SK-N-SH (cell line): Measurements from ENCODE around the gene STX11. TPM values are rescaled to one million over a fixed set of nuclear protein-coding genes. Genes with fewer than 3 reads are reported as not detected.

Experiments
- CTCF ChIA-PET: fragments of 300-600, 350-600 bp; formaldehyde crosslinking; extraction: SDS; loops from one replicate; lab custom pipeline; 2021; lab: Yijun Ruan, JAX
- POLR2A ChIA-PET: fragments of 350-600 bp; sonication (Branson Sonifier 250); formaldehyde crosslinking; extraction: SDS; loops from one replicate; lab custom pipeline; 2020; ENCODE audit warnings: antibody characterized with exemption, inconsistent platforms; lab: Yijun Ruan, JAX
- DNase-seq: peaks from one replicate; pipeline ENCODE4 v3.0.0; 2012
- H2AFZ ChIP-seq: fragments of 200-600 bp; sonication (generic); 2 replicates; pipeline ENCODE4 v1.8.1; 2016; ENCODE audit warnings: antibody characterized with exemption, mild to moderate bottlenecking, low read depth
- H3F3A ChIP-seq: fragments of 200-600 bp; sonication (generic); replicated peaks from 2 replicates; pipeline ENCODE3; 2016; ENCODE audit warnings: antibody characterized with exemption, mild to moderate bottlenecking; ENCODE audit not compliant: insufficient read depth
- H3K27ac ChIP-seq, 2 experiments: fragments of 200-500 bp in 1 of 2; fragments of 200-600 bp in 1 of 2; sonication (Bioruptor generic) in 1 of 2; sonication (generic), shearing (Covaris generic) in 1 of 2; 2 replicates each; pipeline versions ENCODE4 v1.5.1 to v1.6.1; 2014 to 2016; ENCODE audit warnings: low read depth in 2 of 2, inconsistent platforms in 1 of 2, low read length in 1 of 2, mild to moderate bottlenecking in 1 of 2, mixed read lengths in 1 of 2
- H3K27me3 ChIP-seq: fragments of 200-600 bp; sonication (generic), shearing (Covaris generic); 2 replicates; pipeline ENCODE4 v1.6.1; 2016; ENCODE audit warnings: mixed run types; ENCODE audit not compliant: insufficient read depth
- H3K36me3 ChIP-seq, 2 experiments: fragments of 200-500 bp in 1 of 2; fragments of 200-600 bp in 1 of 2; sonication (Bioruptor generic) in 1 of 2; sonication (generic) in 1 of 2; replicated peaks in 1 of 2; 2 replicates each; pipeline versions ENCODE3 to v1.5.1; 2014 to 2016; ENCODE audit warnings: low read length in 1 of 2, mild to moderate bottlenecking in 1 of 2; ENCODE audit not compliant: insufficient read depth in 2 of 2, control insufficient read depth in 1 of 2
- H3K4me1 ChIP-seq, 2 experiments: fragments of 200-500 bp in 1 of 2; fragments of 200-600 bp in 1 of 2; sonication (Bioruptor generic) in 1 of 2; sonication (generic), shearing (Covaris generic) in 1 of 2; 2 replicates each; pipeline versions ENCODE4 v1.5.1 to v1.6.1; 2014 to 2016; ENCODE audit warnings: low read depth in 1 of 2, low read length in 1 of 2, mixed run types in 1 of 2; ENCODE audit not compliant: insufficient read depth in 2 of 2, control insufficient read depth in 1 of 2
- H3K4me2 ChIP-seq: fragments of 200-600 bp; sonication (generic), shearing (Covaris generic); 2 replicates; pipeline ENCODE4 v1.6.1; 2017; ENCODE audit warnings: mixed run types
- H3K4me3 ChIP-seq, 2 experiments: fragments of 200-500 bp in 1 of 2; fragments of 200-600 bp in 1 of 2; sonication (Bioruptor generic) in 1 of 2; sonication (generic), shearing (Covaris generic) in 1 of 2; 2 replicates each; pipeline versions ENCODE4 v1.5.1 to v1.8.1; 2014 to 2016; ENCODE audit warnings: low read depth in 2 of 2, inconsistent platforms in 1 of 2, low read length in 1 of 2, mild to moderate bottlenecking in 1 of 2, mixed read lengths in 1 of 2, moderate library complexity in 1 of 2
- H3K79me2 ChIP-seq: fragments of 200-600 bp; sonication (generic); 2 replicates; pipeline ENCODE4 v1.8.1; 2017; ENCODE audit warnings: mild to moderate bottlenecking; ENCODE audit not compliant: insufficient read depth
- H3K9ac ChIP-seq: fragments of 200-600 bp; sonication (generic); 2 replicates; pipeline ENCODE4 v1.6.1; 2017; ENCODE audit warnings: mixed run types
- H3K9me2 ChIP-seq: fragments of 200-600 bp; sonication (generic); 2 replicates; pipeline ENCODE4 v1.6.1; 2017; ENCODE audit warnings: mixed run types
- H3K9me3 ChIP-seq: fragments of 200-600 bp; sonication (generic); 2 replicates; pipeline ENCODE4 v1.6.1; 2017; ENCODE audit warnings: mixed run types, mild to moderate bottlenecking, moderate library complexity
- H4K20me1 ChIP-seq: fragments of 200-600 bp; sonication (generic); 2 replicates; pipeline ENCODE4 v1.6.1; 2017; ENCODE audit warnings: mild to moderate bottlenecking, mixed run types; ENCODE audit not compliant: insufficient read depth
- EP300 ChIP-seq, 2 experiments: IDR thresholded peaks; 2 replicates each; pipeline versions ENCODE4 v1.4.0 to v1.6.1; 2012; ENCODE audit warnings: borderline replicate concordance in 1 of 2, low read depth in 1 of 2, low read length in 1 of 2
- EZH2phosphoT487 ChIP-seq: fragments of 200-600 bp; sonication (generic); IDR thresholded peaks from 2 replicates; pipeline ENCODE4 v1.6.1; 2017; ENCODE audit warnings: low read depth, mixed run types, mild to moderate bottlenecking, antibody characterized with exemption, moderate library complexity, borderline replicate concordance
- FOXJ3 ChIP-seq: sonication (generic); formaldehyde crosslinking; IDR thresholded peaks from 2 replicates; pipeline ENCODE4 v1.5.1; 2020; ENCODE audit warnings: mild to moderate bottlenecking, missing genetic modification reagents
- FOXM1 ChIP-seq: IDR thresholded peaks from 2 replicates; pipeline ENCODE4 v1.4.0; 2012; ENCODE audit warnings: low read depth, mild to moderate bottlenecking
- GATA2 ChIP-seq: sonication (generic); formaldehyde crosslinking; IDR thresholded peaks from 2 replicates; pipeline ENCODE4 v1.5.0; 2020; ENCODE audit warnings: mild to moderate bottlenecking, missing genetic modification reagents
- JUND ChIP-seq: IDR thresholded peaks from 2 replicates; pipeline ENCODE4 v1.4.0; 2012
- MEF2A ChIP-seq: IDR thresholded peaks from 2 replicates; pipeline ENCODE4 v1.4.0; 2012; ENCODE audit warnings: low read depth, borderline replicate concordance
- NFIC ChIP-seq: IDR thresholded peaks from 2 replicates; pipeline ENCODE4 v1.4.0; 2012; ENCODE audit warnings: borderline replicate concordance
- NRF1 ChIP-seq: IDR thresholded peaks from 2 replicates; pipeline ENCODE4 v1.6.1; 2012; ENCODE audit warnings: low read depth, mild to moderate bottlenecking, low read length
- RAD21 ChIP-seq: IDR thresholded peaks from 2 replicates; pipeline ENCODE4 v1.6.1; 2012; ENCODE audit warnings: mild to moderate bottlenecking, low read length
- RCOR1 ChIP-seq: fragments of 150-350 bp; IDR thresholded peaks from 2 replicates; pipeline ENCODE4 v1.6.1; 2017; ENCODE audit warnings: antibody characterized with exemption, low read length
- RFX5 ChIP-seq: IDR thresholded peaks from 2 replicates; pipeline ENCODE4 v1.6.1; 2012; ENCODE audit warnings: mild to moderate bottlenecking, improper control_type of control experiment, low read length
- RXRA ChIP-seq: IDR thresholded peaks from 2 replicates; pipeline ENCODE4 v1.4.0; 2012; ENCODE audit warnings: low read depth, mild to moderate bottlenecking, borderline replicate concordance
- SIN3A ChIP-seq: IDR thresholded peaks from 2 replicates; pipeline ENCODE4 v1.6.1; 2012; ENCODE audit warnings: low read depth, mild to moderate bottlenecking, low read length, moderate library complexity, borderline replicate concordance
- SMC3 ChIP-seq: IDR thresholded peaks from 2 replicates; pipeline ENCODE4 v1.6.1; 2012; ENCODE audit warnings: low read depth, low read length, improper control_type of control experiment
- TAF1 ChIP-seq: IDR thresholded peaks from 2 replicates; pipeline ENCODE4 v1.6.1; 2012; ENCODE audit warnings: low read depth, mild to moderate bottlenecking, low read length, moderate library complexity, borderline replicate concordance
- TEAD4 ChIP-seq: IDR thresholded peaks from 2 replicates; pipeline ENCODE4 v1.4.0; 2012; ENCODE audit warnings: mild to moderate bottlenecking, borderline replicate concordance; ENCODE audit not compliant: insufficient read depth
- YY1 ChIP-seq: IDR thresholded peaks from 2 replicates; pipeline ENCODE4 v1.4.0; 2012; ENCODE audit warnings: low read depth, mild to moderate bottlenecking
- WGBS: methylation state at CpG from one replicate; pipeline ENCODE4 v1.1.6; 2017; ENCODE audit warnings: low lambda C conversion rate; 5-methylcytosine and 5-hydroxymethylcytosine counted together
- polyA plus RNA-seq, 3 experiments: library from polyadenylated mRNA; depleted of rRNA; stranded (reverse); fragments of >200 nt; gene quantifications; 2 replicates each; pipeline ENCODE4 v1.2.3, GENCODE V29; 2012
- TF ChIP-seq, protein P1 (sequence below): fragments of 150-350 bp; IDR thresholded peaks from 2 replicates; pipeline ENCODE4 v1.6.1; 2017; ENCODE audit warnings: antibody characterized with exemption, low read length, low read depth, borderline replicate concordance
- TF ChIP-seq, protein P2 (sequence below): fragments of 200-600 bp; sonication (generic); IDR thresholded peaks from 2 replicates; pipeline ENCODE4 v1.6.1; 2017; ENCODE audit warnings: antibody characterized with exemption, mild to moderate bottlenecking, moderate library complexity
- TF ChIP-seq, protein P3 (sequence below): fragments of 150-350 bp; IDR thresholded peaks from 2 replicates; pipeline ENCODE4 v1.6.1; 2016; ENCODE audit warnings: mild to moderate bottlenecking, low read depth, low read length
- TF ChIP-seq, protein P4 (sequence below): IDR thresholded peaks from 2 replicates; pipeline ENCODE4 v1.4.0; 2012; ENCODE audit warnings: low read depth, borderline replicate concordance

Gene STX11
- polyA plus RNA-seq, 1 of the 3 experiments (the other 2 are of a cell fraction): 0.15 TPM

DNA sequence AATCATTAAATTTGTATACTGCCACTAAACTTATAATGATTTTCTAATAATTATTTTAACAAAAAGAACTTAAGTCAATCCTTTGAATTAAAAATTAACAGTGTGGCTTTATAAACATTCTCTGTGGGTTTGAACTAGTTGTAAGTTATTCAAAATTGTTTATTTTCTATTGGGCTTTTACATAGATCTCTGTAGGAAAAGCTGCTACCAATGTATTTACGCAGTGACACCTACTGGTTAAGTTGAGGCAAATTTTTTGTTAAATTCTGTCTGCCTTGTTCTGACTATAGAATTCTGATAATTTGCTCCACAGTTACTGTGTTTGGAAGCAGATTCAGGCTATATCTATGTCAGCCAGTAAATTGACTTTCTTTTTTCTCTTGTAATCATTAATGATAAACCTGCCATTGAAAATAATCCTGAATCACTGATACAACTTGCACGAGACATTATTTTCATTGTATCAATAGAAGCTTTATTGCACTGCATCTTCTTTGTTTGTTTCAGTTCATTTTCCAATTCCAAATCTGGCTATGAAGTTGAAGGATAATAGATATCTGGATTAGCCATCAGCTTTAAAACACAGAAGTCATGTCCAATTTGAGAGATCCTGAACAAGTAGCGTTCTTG is 68.9 kb downstream of the STX11 start:
- H3K27ac ChIP-seq: no peak overlapping the region
- peak; percentile 34 for DNase-seq
- no peaks in the 10 kb centered on the region for H3K36me3 ChIP-seq
- H3K4me3 ChIP-seq: no peak overlapping the region
- H3K9ac ChIP-seq: no peak overlapping the region
- H3F3A ChIP-seq: peaks cover 10% of the 10 kb centered on the region
- no peak overlapping the region for H3K4me2 ChIP-seq
- no peaks in the 10 kb centered on the region for H3K9me3 ChIP-seq
- H3K79me2 ChIP-seq: no peaks in the 10 kb centered on the region
- no peaks in the 10 kb centered on the region for H4K20me1 ChIP-seq
- no peak overlapping the region for H2AFZ ChIP-seq
- TF ChIP-seq, protein P1, sequence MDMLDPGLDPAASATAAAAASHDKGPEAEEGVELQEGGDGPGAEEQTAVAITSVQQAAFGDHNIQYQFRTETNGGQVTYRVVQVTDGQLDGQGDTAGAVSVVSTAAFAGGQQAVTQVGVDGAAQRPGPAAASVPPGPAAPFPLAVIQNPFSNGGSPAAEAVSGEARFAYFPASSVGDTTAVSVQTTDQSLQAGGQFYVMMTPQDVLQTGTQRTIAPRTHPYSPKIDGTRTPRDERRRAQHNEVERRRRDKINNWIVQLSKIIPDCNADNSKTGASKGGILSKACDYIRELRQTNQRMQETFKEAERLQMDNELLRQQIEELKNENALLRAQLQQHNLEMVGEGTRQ: no peak
- TF ChIP-seq RAD21 (peak; percentile 67), RCOR1 (no peak), FOXJ3 (CRISPR knock-in tag) (no peak), NFIC (no peak), SIN3A (no peak), SMC3 (peak; percentile 45)
- TF ChIP-seq, protein P2, sequence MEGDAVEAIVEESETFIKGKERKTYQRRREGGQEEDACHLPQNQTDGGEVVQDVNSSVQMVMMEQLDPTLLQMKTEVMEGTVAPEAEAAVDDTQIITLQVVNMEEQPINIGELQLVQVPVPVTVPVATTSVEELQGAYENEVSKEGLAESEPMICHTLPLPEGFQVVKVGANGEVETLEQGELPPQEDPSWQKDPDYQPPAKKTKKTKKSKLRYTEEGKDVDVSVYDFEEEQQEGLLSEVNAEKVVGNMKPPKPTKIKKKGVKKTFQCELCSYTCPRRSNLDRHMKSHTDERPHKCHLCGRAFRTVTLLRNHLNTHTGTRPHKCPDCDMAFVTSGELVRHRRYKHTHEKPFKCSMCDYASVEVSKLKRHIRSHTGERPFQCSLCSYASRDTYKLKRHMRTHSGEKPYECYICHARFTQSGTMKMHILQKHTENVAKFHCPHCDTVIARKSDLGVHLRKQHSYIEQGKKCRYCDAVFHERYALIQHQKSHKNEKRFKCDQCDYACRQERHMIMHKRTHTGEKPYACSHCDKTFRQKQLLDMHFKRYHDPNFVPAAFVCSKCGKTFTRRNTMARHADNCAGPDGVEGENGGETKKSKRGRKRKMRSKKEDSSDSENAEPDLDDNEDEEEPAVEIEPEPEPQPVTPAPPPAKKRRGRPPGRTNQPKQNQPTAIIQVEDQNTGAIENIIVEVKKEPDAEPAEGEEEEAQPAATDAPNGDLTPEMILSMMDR: peak; percentile 72
- H3K27me3 ChIP-seq: no peaks in the 10 kb centered on the region
- ChIA-PET CTCF (interaction anchor here (0.9 to 3.9 kb wide), 14 partner anchors 9 to 644 kb away, joined by 3 to 17 read pairs (median 4); partner anchors contain the start of gene STX11), POLR2A (no interaction called here)
- H3K9me2 ChIP-seq: no peaks in the 10 kb centered on the region
- 60% methylated on average over 3 of the region's 3 CpGs for WGBS
- peaks cover 0 to 12% of the 10 kb centered on the region in 2 experiments; a peak in 1 of 4 replicates for H3K4me1 ChIP-seq

DNA sequence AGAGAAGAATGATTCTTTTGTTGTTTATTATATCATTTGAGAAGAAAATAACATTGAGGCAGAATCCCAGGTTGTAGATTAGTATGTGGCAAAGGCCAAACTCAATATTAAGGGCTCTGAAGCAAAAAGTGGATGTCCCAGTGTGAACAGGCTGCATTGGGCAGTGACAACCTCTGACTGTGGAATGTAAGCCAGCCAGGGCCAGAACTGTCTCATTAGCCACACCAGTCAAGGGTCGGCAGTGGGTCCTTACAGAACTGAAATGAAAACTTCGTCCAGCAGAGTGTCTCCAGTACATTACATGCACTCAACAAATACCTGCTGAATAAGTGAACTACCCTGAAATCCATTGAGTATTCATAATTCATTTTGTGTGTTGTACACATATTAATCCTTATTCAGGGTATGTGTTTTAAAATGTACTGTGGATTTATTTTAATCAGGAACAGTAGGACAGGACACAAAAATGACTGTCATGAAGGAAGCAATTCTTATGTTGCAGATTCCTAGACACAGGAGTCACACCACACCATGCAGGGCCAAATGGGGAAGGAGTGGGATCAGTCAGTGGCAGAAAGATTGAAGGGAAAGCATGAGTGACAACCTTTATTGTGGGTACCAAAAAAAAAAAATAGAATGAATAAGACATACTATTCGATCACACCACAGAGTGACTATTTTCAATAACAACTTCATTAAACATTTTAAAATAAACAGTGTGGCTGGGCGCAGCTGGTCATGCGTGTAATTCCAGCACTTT is 69.9 kb downstream of the STX11 start:
- 55% methylated on average over 5 of the region's 5 CpGs for WGBS
- H3K9me2 ChIP-seq: no peaks in the 10 kb centered on the region
- H3K4me3 ChIP-seq: no peak overlapping the region
- no peak overlapping the region for H3K4me2 ChIP-seq
- H3K9ac ChIP-seq: no peak overlapping the region
- TF ChIP-seq, protein P3, sequence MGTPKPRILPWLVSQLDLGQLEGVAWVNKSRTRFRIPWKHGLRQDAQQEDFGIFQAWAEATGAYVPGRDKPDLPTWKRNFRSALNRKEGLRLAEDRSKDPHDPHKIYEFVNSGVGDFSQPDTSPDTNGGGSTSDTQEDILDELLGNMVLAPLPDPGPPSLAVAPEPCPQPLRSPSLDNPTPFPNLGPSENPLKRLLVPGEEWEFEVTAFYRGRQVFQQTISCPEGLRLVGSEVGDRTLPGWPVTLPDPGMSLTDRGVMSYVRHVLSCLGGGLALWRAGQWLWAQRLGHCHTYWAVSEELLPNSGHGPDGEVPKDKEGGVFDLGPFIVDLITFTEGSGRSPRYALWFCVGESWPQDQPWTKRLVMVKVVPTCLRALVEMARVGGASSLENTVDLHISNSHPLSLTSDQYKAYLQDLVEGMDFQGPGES: no peak
- TF ChIP-seq RXRA (no peak), RFX5 (no peak), SMC3 (no peak), TAF1 (no peak), FOXM1 (no peak), TEAD4 (no peak), YY1 (no peak), GATA2 (CRISPR knock-in tag) (no peak), EP300 (IDR thresholded peaks at IDR 0.05; ENCODE audit: borderline replicate concordance in 1 of 2, low read depth in 1 of 2, low read length in 1 of 2) (no peak), NRF1 (no peak), EZH2phosphoT487 (no peak), MEF2A (no peak), JUND (no peak)
- TF ChIP-seq, protein P4, sequence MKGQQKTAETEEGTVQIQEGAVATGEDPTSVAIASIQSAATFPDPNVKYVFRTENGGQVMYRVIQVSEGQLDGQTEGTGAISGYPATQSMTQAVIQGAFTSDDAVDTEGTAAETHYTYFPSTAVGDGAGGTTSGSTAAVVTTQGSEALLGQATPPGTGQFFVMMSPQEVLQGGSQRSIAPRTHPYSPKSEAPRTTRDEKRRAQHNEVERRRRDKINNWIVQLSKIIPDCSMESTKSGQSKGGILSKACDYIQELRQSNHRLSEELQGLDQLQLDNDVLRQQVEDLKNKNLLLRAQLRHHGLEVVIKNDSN: no peak
- H3K79me2 ChIP-seq: no peaks in the 10 kb centered on the region
- peaks cover 0 to 9% of the 10 kb centered on the region in 2 experiments; a peak in 1 of 4 replicates for H3K4me1 ChIP-seq
- H3K27ac ChIP-seq: no peak overlapping the region
- ChIA-PET CTCF (interaction anchor here (1.4 kb wide), 2 partner anchors 9 to 10 kb away, joined by 5 to 6 read pairs; no protein-coding TSS in a partner anchor), POLR2A (no interaction called here)
- no peak for DNase-seq
- H3F3A ChIP-seq: peaks cover 10% of the 10 kb centered on the region
- no peaks in the 10 kb centered on the region for H3K9me3 ChIP-seq
- no peaks in the 10 kb centered on the region for H3K36me3 ChIP-seq
- no peak overlapping the region for H2AFZ ChIP-seq
- H4K20me1 ChIP-seq: no peaks in the 10 kb centered on the region
- no peaks in the 10 kb centered on the region for H3K27me3 ChIP-seq
